CD14-positive monocyte (primary cell): Measurements from ENCODE around the gene UBR2. TPM values are rescaled to one million over a fixed set of nuclear protein-coding genes. Genes with fewer than 3 reads are reported as not detected.

Source experiments
- DNase-seq, 3 donors: peaks; one replicate each; pipeline ENCODE4 v3.0.0-alpha.2; 2011 to 2022
- H2AFZ ChIP-seq: 2 replicates; pipeline ENCODE4 v1.6.0; 2012; ENCODE audit warnings: mild to moderate bottlenecking, low read depth, low read length, inconsistent platforms; ENCODE audit not compliant: insufficient read depth, poor library complexity, severe bottlenecking
- H3K27ac ChIP-seq, 2 donors: 1 replicate in 1 of 2; 2 replicates in 1 of 2; pipeline ENCODE4 v1.5.1; 2012 to 2013; ENCODE audit warnings: low read length in 2 of 2, control low read depth in 1 of 2, inconsistent platforms in 1 of 2, low read depth in 1 of 2, mild to moderate bottlenecking in 1 of 2
- H3K27me3 ChIP-seq, 2 donors: one replicate each; pipeline versions ENCODE4 v1.6.0 to v1.6.1; 2011 to 2013; ENCODE audit warnings: low read length in 2 of 2; ENCODE audit not compliant: control insufficient read depth in 2 of 2, insufficient read depth in 2 of 2
- H3K36me3 ChIP-seq, 2 donors: replicated peaks in 1 of 2; 1 replicate in 1 of 2; 2 replicates in 1 of 2; pipeline versions ENCODE4 v1.5.1 to v1.6.1; 2012 to 2013; ENCODE audit warnings: low read length in 2 of 2, control low read depth in 1 of 2, inconsistent platforms in 1 of 2, mild to moderate bottlenecking in 1 of 2; ENCODE audit not compliant: insufficient read depth in 2 of 2, control insufficient read depth in 1 of 2
- H3K4me1 ChIP-seq, 2 donors: 1 replicate in 1 of 2; 2 replicates in 1 of 2; pipeline versions ENCODE4 v1.5.1 to v1.6.1; 2012 to 2013; ENCODE audit warnings: low read length in 2 of 2, control low read depth in 1 of 2, inconsistent platforms in 1 of 2, mild to moderate bottlenecking in 1 of 2, moderate library complexity in 1 of 2; ENCODE audit not compliant: insufficient read depth in 2 of 2, control insufficient read depth in 1 of 2
- H3K4me2 ChIP-seq: replicated peaks from 2 replicates; pipeline ENCODE3; 2012; ENCODE audit warnings: low read length, moderate library complexity, mild to moderate bottlenecking; ENCODE audit not compliant: poor library complexity, severe bottlenecking; ENCODE audit errors: extremely low read depth
- H3K4me3 ChIP-seq, 3 experiments: fragments of 200-600 bp in 1 of 3; sonication (generic) in 1 of 3; replicated peaks in 1 of 3; 1 replicate in 2 of 3; 2 replicates in 1 of 3; pipeline ENCODE4 v1.5.1; 2011 to 2013; ENCODE audit warnings: low read length in 3 of 3, mild to moderate bottlenecking in 3 of 3, control low read depth in 2 of 3, low read depth in 2 of 3, inconsistent platforms in 1 of 3, moderate library complexity in 1 of 3
- H3K79me2 ChIP-seq: 2 replicates; pipeline ENCODE4 v1.6.0; 2012; ENCODE audit warnings: mild to moderate bottlenecking, control low read depth, inconsistent platforms, low read length, moderate library complexity; ENCODE audit not compliant: insufficient read depth
- H3K9ac ChIP-seq: 2 replicates; pipeline ENCODE4 v1.6.0; 2017; ENCODE audit warnings: low read length, mild to moderate bottlenecking; ENCODE audit not compliant: insufficient read depth, poor library complexity, severe bottlenecking
- H3K9me3 ChIP-seq, 2 donors: replicated peaks in 1 of 2; 1 replicate in 1 of 2; 2 replicates in 1 of 2; pipeline versions ENCODE4 v1.5.1 to v1.6.1; 2012 to 2013; ENCODE audit warnings: low read length in 2 of 2, control low read depth in 1 of 2; ENCODE audit not compliant: control insufficient read depth in 1 of 2, insufficient read depth in 1 of 2
- H4K20me1 ChIP-seq: 2 replicates; pipeline ENCODE4 v1.6.0; 2012; ENCODE audit warnings: mild to moderate bottlenecking, low read length, control low read depth, moderate library complexity; ENCODE audit not compliant: insufficient read depth
- H3K27ac Mint-ChIP-seq, 7 donors: one replicate each; pipeline ENCODE4 v1.8.0; 2020; ENCODE audit warnings: mild to moderate bottlenecking in 7 of 7, mixed read lengths in 7 of 7, moderate library complexity in 6 of 7, inconsistent platforms in 2 of 7
- H3K27me3 Mint-ChIP-seq, 3 donors: one replicate each; pipeline ENCODE4 v1.8.0; 2021 to 2022; ENCODE audit warnings: low read depth in 3 of 3, mild to moderate bottlenecking in 3 of 3, mixed read lengths in 3 of 3, moderate library complexity in 3 of 3, inconsistent platforms in 1 of 3
- H3K36me3 Mint-ChIP-seq, 2 donors: one replicate each; pipeline ENCODE4 v1.8.0; 2020; ENCODE audit warnings: mixed read lengths in 2 of 2, inconsistent platforms in 1 of 2, mild to moderate bottlenecking in 1 of 2
- H3K4me1 Mint-ChIP-seq: one replicate; pipeline ENCODE4 v1.8.0; 2020; ENCODE audit warnings: mild to moderate bottlenecking, mixed read lengths
- H3K4me3 Mint-ChIP-seq, 2 donors: one replicate each; pipeline ENCODE4 v1.8.0; 2020; ENCODE audit warnings: mild to moderate bottlenecking in 2 of 2, mixed read lengths in 2 of 2, moderate library complexity in 1 of 2
- H3K9me3 Mint-ChIP-seq, 7 donors: one replicate each; pipeline ENCODE4 v1.8.0; 2020 to 2022; ENCODE audit warnings: mixed read lengths in 7 of 7, mild to moderate bottlenecking in 6 of 7, moderate library complexity in 6 of 7, inconsistent platforms in 2 of 7
- WGBS: methylation state at CpG from one replicate; pipeline ENCODE4 v1.1.5; 2013; ENCODE audit warnings: missing lambda C conversion rate; ENCODE audit not compliant: insufficient coverage; 5-methylcytosine and 5-hydroxymethylcytosine counted together
- intact Hi-C, 2 donors: fragments of 100-400 bp; cut with micrococcal nuclease; formaldehyde crosslinking; loops; one replicate each; pipeline versions ENCODE4 v1.15.0 to v1.15.1; 2023
- polyA plus RNA-seq, 3 donors: library from polyadenylated mRNA; depleted of rRNA in 1 of 3; unstranded in 2 of 3; stranded (reverse) in 1 of 3; fragments of 300-500 nt in 2 of 3; fragments of >200 nt in 1 of 3; fragmentation: Illumina TruSeq in 2 of 3; gene quantifications; 1 replicate in 2 of 3; 2 replicates in 1 of 3; pipeline ENCODE4 v1.2.3, GENCODE V29; 2012 to 2021
- TF ChIP-seq, protein P1 (sequence below): fragments of 200-600 bp; IDR thresholded peaks from one replicate; pipeline ENCODE4 v1.8.0; 2022; ENCODE audit warnings: antibody characterized with exemption, mild to moderate bottlenecking

The UBR2 gene
- polyA plus RNA-seq, 3 donors: 9.0 to 17.8 (median 12.8) TPM

DNA sequence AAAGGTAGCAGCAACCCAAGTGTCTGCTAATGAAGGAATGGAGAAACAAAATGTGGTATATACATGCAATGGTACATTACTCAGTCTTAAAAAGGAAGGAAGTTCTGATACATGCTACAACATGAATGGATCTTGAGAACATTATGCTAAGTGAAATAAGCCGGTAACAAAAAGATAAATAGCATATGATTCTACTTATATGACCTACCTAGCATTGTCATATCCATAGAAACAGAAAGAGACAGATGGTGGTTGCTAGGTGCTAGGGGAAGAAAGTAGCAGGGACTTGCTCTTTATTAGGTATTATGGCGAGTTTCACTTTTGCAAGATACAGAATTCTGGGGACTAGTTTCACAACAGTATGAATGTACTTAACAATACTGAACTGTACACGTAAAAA is 46.6 kb downstream of the UBR2 start:
- no peaks in the 10 kb centered on the region for H3K9me3 Mint-ChIP-seq
- peaks cover 8% of the 10 kb centered on the region for H3K79me2 ChIP-seq
- H3K27me3 ChIP-seq: no peaks in the 10 kb centered on the region
- no peak overlapping the region for H3K27ac ChIP-seq
- TF ChIP-seq, protein P1, sequence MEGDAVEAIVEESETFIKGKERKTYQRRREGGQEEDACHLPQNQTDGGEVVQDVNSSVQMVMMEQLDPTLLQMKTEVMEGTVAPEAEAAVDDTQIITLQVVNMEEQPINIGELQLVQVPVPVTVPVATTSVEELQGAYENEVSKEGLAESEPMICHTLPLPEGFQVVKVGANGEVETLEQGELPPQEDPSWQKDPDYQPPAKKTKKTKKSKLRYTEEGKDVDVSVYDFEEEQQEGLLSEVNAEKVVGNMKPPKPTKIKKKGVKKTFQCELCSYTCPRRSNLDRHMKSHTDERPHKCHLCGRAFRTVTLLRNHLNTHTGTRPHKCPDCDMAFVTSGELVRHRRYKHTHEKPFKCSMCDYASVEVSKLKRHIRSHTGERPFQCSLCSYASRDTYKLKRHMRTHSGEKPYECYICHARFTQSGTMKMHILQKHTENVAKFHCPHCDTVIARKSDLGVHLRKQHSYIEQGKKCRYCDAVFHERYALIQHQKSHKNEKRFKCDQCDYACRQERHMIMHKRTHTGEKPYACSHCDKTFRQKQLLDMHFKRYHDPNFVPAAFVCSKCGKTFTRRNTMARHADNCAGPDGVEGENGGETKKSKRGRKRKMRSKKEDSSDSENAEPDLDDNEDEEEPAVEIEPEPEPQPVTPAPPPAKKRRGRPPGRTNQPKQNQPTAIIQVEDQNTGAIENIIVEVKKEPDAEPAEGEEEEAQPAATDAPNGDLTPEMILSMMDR: no peak
- H3K4me3 ChIP-seq: no peak overlapping the region
- H4K20me1 ChIP-seq: peaks cover 50% of the 10 kb centered on the region
- no peak overlapping the region for H3K4me3 Mint-ChIP-seq
- intact Hi-C loops: no loop called here
- peaks cover 60 to 80% of the 10 kb centered on the region in 2 donors for H3K36me3 ChIP-seq
- DNase-seq: no peak
- H3K27me3 Mint-ChIP-seq: no peaks in the 10 kb centered on the region
- no peaks in the 10 kb centered on the region for H3K9me3 ChIP-seq
- H3K27ac Mint-ChIP-seq: no peak overlapping the region
- no peak overlapping the region for H3K9ac ChIP-seq
- H3K4me1 Mint-ChIP-seq: peaks cover 8% of the 10 kb centered on the region
- WGBS: no CpG with 5 or more reads among the region's 3 CpGs
- H3K36me3 Mint-ChIP-seq: peaks cover 41 to 65% of the 10 kb centered on the region in 2 donors
- H3K4me1 ChIP-seq: peaks cover 2 to 5% of the 10 kb centered on the region in 2 donors
- H2AFZ ChIP-seq: no peak overlapping the region
- no peak overlapping the region for H3K4me2 ChIP-seq

DNA sequence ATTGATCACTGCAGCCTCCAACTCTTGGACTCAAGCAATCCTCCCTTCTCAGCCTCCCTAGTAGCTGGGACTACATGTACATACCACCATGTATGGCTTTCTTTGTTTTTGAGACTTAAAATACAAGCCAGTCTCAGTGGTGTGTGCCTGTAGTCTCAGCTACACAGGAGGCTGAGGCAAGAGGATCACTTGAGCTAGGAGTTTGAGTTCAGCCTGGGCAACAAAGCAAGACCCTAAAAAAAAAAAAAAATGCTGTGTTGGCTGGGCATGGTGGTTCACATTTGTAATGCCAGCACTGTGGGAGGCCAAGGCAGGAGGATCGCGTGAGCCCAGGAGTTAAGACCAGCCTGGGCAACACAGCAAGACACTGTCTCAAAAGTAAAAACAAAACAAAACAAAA is 51.7 kb downstream of the UBR2 start:
- Histone ChIP-seq H3K27ac (no peak overlapping the region), H3K4me1 (no peaks in the 10 kb centered on the region), H4K20me1 (peaks cover 41% of the 10 kb centered on the region), H3K36me3 (peaks cover 75 to 84% of the 10 kb centered on the region in 2 donors), H3K79me2 (no peaks in the 10 kb centered on the region), H3K9me3 (no peaks in the 10 kb centered on the region), H3K4me3 (no peak overlapping the region), H3K27me3 (no peaks in the 10 kb centered on the region), H3K9ac (no peak overlapping the region), H3K4me2 (no peak overlapping the region), H2AFZ (no peak overlapping the region)
- Mint-ChIP-seq H3K4me3 (no peak overlapping the region), H3K27ac (peak overlapping the region in 1 of 7 donors; percentile 68), H3K27me3 (no peaks in the 10 kb centered on the region), H3K36me3 (peaks cover 52 to 66% of the 10 kb centered on the region in 2 donors), H3K9me3 (no peaks in the 10 kb centered on the region), H3K4me1 (no peaks in the 10 kb centered on the region)
- TF ChIP-seq, protein P1: no peak
- DNase-seq: no peak
- intact Hi-C loops: no loop called here
- no CpG with 5 or more reads among the region's 2 CpGs for WGBS
